ENCODE results near the gene ILKAP. TPM values are rescaled to one million over a fixed set of nuclear protein-coding genes. Genes with fewer than 3 reads are reported as not detected.

Gene ILKAP
- total and polyA plus RNA-seq, 2 of the 4 experiments (the other 2 are of a cell fraction), result 13.3 to 44.2 TPM

- H3K4me3 ChIP-seq (ENCODE audit: insufficient read depth, low read depth, low read length), result no peak overlapping the region
- peak overlapping the region; percentile 96 for H3K18ac ChIP-seq (ENCODE audit: low read depth, low read length)
- H4K5ac ChIP-seq (ENCODE audit: low read depth, low read length), result peak overlapping the region; percentile 92
- ChIA-PET POLR2A (ENCODE audit: unreplicated experiment) (no interaction called here), CTCF (no interaction called here)
- peaks cover 33% of the 10 kb centered on the region for H3K9me1 ChIP-seq (ENCODE audit: insufficient read depth, low read length)
- peak overlapping the region; percentile 51 to 97 for H4K8ac ChIP-seq (ENCODE audit: low read depth in 2 of 2, low read length in 2 of 2)
- H3K4ac ChIP-seq (ENCODE audit: low read depth, low read length), result peak overlapping the region; percentile 97
- TF ChIP-seq POLR2A (IDR thresholded peaks at IDR 0.05; ENCODE audit: low read depth, low read length), result peak; percentile 14; the same call in 1 of the 2 replicates
- TF ChIP-seq MAZ (IDR thresholded peaks at IDR 0.05; ENCODE audit: borderline replicate concordance, low read depth, low read length), result no peak
- H3K27ac ChIP-seq (ENCODE audit: insufficient read depth, low read length), result peak overlapping the region; percentile 91
- H3K27me3 ChIP-seq (ENCODE audit: control insufficient read depth, insufficient read depth, low read length), result peaks cover under 1% of the 10 kb centered on the region; the same call in 1 of the 2 replicates
- dilution Hi-C loops (cut with HindIII; ENCODE audit: low sequenced_read_pairs, unreplicated experiment) (no loop called here), in situ Hi-C loops (cut with MboI; ENCODE audit: low sequenced_read_pairs) (no loop called here), intact Hi-C loops (cut with micrococcal nuclease) (loop anchor here (1.0 kb wide), 1 partner anchor 72 kb away; the partner anchor contains the start of gene HES6)
- peak overlapping the region; percentile 98 for H2BK20ac ChIP-seq (ENCODE audit: low read depth, low read length)
- peaks cover 3 to 32% of the 10 kb centered on the region in 2 experiments; a peak in 3 of 4 replicates for H3K79me1 ChIP-seq (ENCODE audit: low read depth in 1 of 2, low read length in 2 of 2)
- BruUV-seq (replicated peaks), result no TSS peak
- H2AK9ac ChIP-seq (replicated peaks; ENCODE audit: low read depth, low read length, poor library complexity), result peak overlapping the region; percentile 99
- peaks cover 8% of the 10 kb centered on the region for H4K20me1 ChIP-seq (ENCODE audit: insufficient read depth, low read length)
- peak overlapping the region; percentile 95 for H3K56ac ChIP-seq (ENCODE audit: extremely low read depth, insufficient read depth, low read length)
- no peak overlapping the region for H2AFZ ChIP-seq (replicated peaks; ENCODE audit: low read length, poor library complexity)
- no peak for DNase-seq
- H2AK5ac ChIP-seq (ENCODE audit: low read depth, low read length), result peak overlapping the region; percentile 98
- peaks cover 33% of the 10 kb centered on the region for H3K4me1 ChIP-seq (ENCODE audit: control insufficient read depth, insufficient read depth, low read length)
- peaks cover 33% of the 10 kb centered on the region for H3K36me3 ChIP-seq (ENCODE audit: control insufficient read depth, insufficient read depth, low read length)
- H4K91ac ChIP-seq (ENCODE audit: insufficient read depth, low read depth, low read length), result peak overlapping the region; percentile 99
- peak overlapping the region; percentile 96 for H3K14ac ChIP-seq (replicated peaks; ENCODE audit: low read depth, low read length)
- WGBS, 2 experiments (ENCODE audit: extremely low coverage in 2 of 2, insufficient read length in 1 of 2), result no CpG with 5 or more reads among the region's 13 CpGs
- H3K23ac ChIP-seq (ENCODE audit: low read depth, low read length), result peak overlapping the region; percentile 90
- peak overlapping the region; percentile 96 for H2BK5ac ChIP-seq (ENCODE audit: low read depth, low read length, poor library complexity, severe bottlenecking)
- peak overlapping the region; percentile 97 for H2BK120ac ChIP-seq (ENCODE audit: low read depth, low read length)
- no peaks in the 10 kb centered on the region for H3K9me3 ChIP-seq (ENCODE audit: control insufficient read depth, insufficient read depth, low read length)
- ATAC-seq (ENCODE audit: low read depth), result no peak
- H2BK15ac ChIP-seq (ENCODE audit: low read depth, low read length), result peak overlapping the region; percentile 97
- H3K9ac ChIP-seq (ENCODE audit: low read depth, low read length), result peak overlapping the region; percentile 10; the same call in 1 of the 2 replicates
- H3K4me2 ChIP-seq (ENCODE audit: low read depth, low read length), result peak overlapping the region; percentile 49; the same call in 1 of the 2 replicates
These were observed 35.1 kb downstream of the ILKAP start for GRCh38 chr2:238168196-238169047.
